ENCODE data around the gene AMY2A.

GRCh38 chr1:103582464-103582863 is 34.8 kb upstream of the AMY2A start:
- TF ChIP-seq CTCF (IDR thresholded peaks at IDR 0.05) (no peak), MXI1 (IDR thresholded peaks at IDR 0.05; ENCODE audit: low read depth, low read length) (no peak), RFX5 (IDR thresholded peaks at IDR 0.05; ENCODE audit: low read length) (no peak), TAF1 (IDR thresholded peaks at IDR 0.05; ENCODE audit: borderline replicate concordance, low read depth, low read length) (no peak), EZH2phosphoT487 (IDR thresholded peaks at IDR 0.05; ENCODE audit: borderline replicate concordance, low read depth) (no peak), CHD2 (IDR thresholded peaks at IDR 0.05; ENCODE audit: low read length, partially characterized antibody) (no peak), REST (IDR thresholded peaks at IDR 0.05; ENCODE audit: low read depth, low read length) (no peak), EP300 (IDR thresholded peaks at IDR 0.05; ENCODE audit: borderline replicate concordance in 1 of 2, low read depth in 1 of 2, low read length in 1 of 2) (no peak), ELF1 (IDR thresholded peaks at IDR 0.05) (no peak), GABPA (IDR thresholded peaks at IDR 0.05; ENCODE audit: low read depth) (no peak), YY1 (IDR thresholded peaks at IDR 0.05; ENCODE audit: low read depth) (no peak), IRF3 (IDR thresholded peaks at IDR 0.05; ENCODE audit: low read depth, low read length) (no peak)
